Fibroblast of lung (primary cell): ENCODE results near the gene LHX2. TPM values are rescaled to one million over a fixed set of nuclear protein-coding genes. Genes with fewer than 3 reads are reported as not detected.

Experiments
- DNase-seq, 2 donors: peaks; one replicate each; pipeline versions ENCODE4 v3.0.0 to v3.0.0-alpha.2; 2010; ENCODE audit warnings: low read depth in 2 of 2
- H2AFZ ChIP-seq: 2 replicates; pipeline ENCODE4 v1.5.1; 2012; ENCODE audit warnings: low read length, control low read depth, inconsistent platforms
- H3K27ac ChIP-seq: 2 replicates; pipeline ENCODE4 v1.5.1; 2011; ENCODE audit warnings: low read length, control low read depth; ENCODE audit not compliant: insufficient read depth
- H3K27me3 ChIP-seq: 2 replicates; pipeline ENCODE4 v1.5.1; 2011; ENCODE audit warnings: mild to moderate bottlenecking, low read length; ENCODE audit not compliant: control insufficient read depth, insufficient read depth
- H3K36me3 ChIP-seq: 2 replicates; pipeline ENCODE4 v1.5.1; 2011; ENCODE audit warnings: low read length; ENCODE audit not compliant: control insufficient read depth, insufficient read depth
- H3K4me1 ChIP-seq: 2 replicates; pipeline ENCODE4 v1.5.1; 2011; ENCODE audit warnings: low read length; ENCODE audit not compliant: control insufficient read depth, insufficient read depth; ENCODE audit errors: extremely low read depth
- H3K4me2 ChIP-seq: 2 replicates; pipeline ENCODE4 v1.5.1; 2011; ENCODE audit warnings: low read length, control low read depth; ENCODE audit not compliant: insufficient read depth; ENCODE audit errors: extremely low read depth
- H3K4me3 ChIP-seq, 4 experiments: fragments of 200-600 bp in 1 of 4; sonication (generic) in 1 of 4; replicated peaks in 1 of 4; 2 replicates each; pipeline ENCODE4 v1.5.1; 2011 to 2016; ENCODE audit warnings: low read length in 4 of 4, low read depth in 3 of 4, mild to moderate bottlenecking in 3 of 4, control low read depth in 2 of 4, inconsistent platforms in 1 of 4, mixed read lengths in 1 of 4; ENCODE audit not compliant: insufficient read depth in 1 of 4; ENCODE audit errors: control extremely low read depth in 1 of 4
- H3K79me2 ChIP-seq: 2 replicates; pipeline ENCODE4 v1.5.1; 2012; ENCODE audit warnings: mild to moderate bottlenecking, low read length, inconsistent platforms; ENCODE audit not compliant: control insufficient read depth, insufficient read depth
- H3K9ac ChIP-seq: 2 replicates; pipeline ENCODE4 v1.5.1; 2011; ENCODE audit warnings: mild to moderate bottlenecking, low read length, control low read depth; ENCODE audit not compliant: insufficient read depth
- H3K9me3 ChIP-seq: 2 replicates; pipeline ENCODE4 v1.5.1; 2012; ENCODE audit warnings: low read depth, low read length; ENCODE audit not compliant: control insufficient read depth, insufficient read depth
- H4K20me1 ChIP-seq: 2 replicates; pipeline ENCODE4 v1.5.1; 2011; ENCODE audit warnings: low read length; ENCODE audit not compliant: control insufficient read depth, insufficient read depth; ENCODE audit errors: extremely low read depth
- CTCF ChIP-seq, 2 donors: IDR thresholded peaks in 1 of 2; conservative IDR thresholded peaks in 1 of 2; 1 replicate in 1 of 2; 2 replicates in 1 of 2; pipeline ENCODE4 v1.5.1; 2011 to 2012; ENCODE audit warnings: low read length in 2 of 2, control low read depth in 1 of 2, inconsistent platforms in 1 of 2, low read depth in 1 of 2, mild to moderate bottlenecking in 1 of 2
- EZH2 ChIP-seq: IDR thresholded peaks from 2 replicates; pipeline ENCODE4 v1.5.1; 2012; ENCODE audit warnings: low read length, control low read depth, mild to moderate bottlenecking; ENCODE audit errors: missing control alignments
- polyA plus RNA-seq, 2 donors: library from polyadenylated mRNA; depleted of rRNA in 1 of 2; stranded (reverse) in 1 of 2; unstranded in 1 of 2; fragments of >200 nt; gene quantifications; 2 replicates each; pipeline ENCODE4 v1.2.1, GENCODE V29; 2011 to 2012; ENCODE audit warnings: missing spikeins in 1 of 2
- total RNA-seq: library from RNA; depleted of rRNA; stranded (reverse); fragments of >200 nt; gene quantifications from 2 replicates; pipeline ENCODE4 v1.2.1, GENCODE V29; 2014

LHX2 gene
- total and polyA plus RNA-seq, 2 donors (not counting 1 experiment from before 2014, with no cell fraction given), result not detected

DNA sequence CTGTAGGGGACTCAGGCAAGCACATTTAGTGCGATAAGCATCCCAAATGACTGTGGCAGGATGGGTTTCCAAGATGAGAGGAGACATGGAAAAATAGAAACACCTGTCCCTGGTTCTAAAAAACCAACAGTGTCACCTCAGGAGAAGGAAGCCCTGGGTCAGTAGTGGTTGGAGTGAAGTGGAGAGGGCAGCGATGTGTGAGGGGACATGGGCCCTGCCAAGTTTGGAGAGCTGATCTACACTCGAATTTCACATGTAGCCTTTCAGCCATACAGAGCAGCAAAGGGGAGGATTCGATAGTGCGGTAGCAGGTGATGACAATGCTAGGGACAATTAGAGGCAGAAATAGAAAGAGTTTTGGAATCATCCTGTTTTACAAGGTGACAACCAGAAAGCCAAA, 32.6 kb upstream of the LHX2 start:
- Histone ChIP-seq H2AFZ (no peak overlapping the region), H3K4me2 (no peak overlapping the region), H3K4me1 (no peaks in the 10 kb centered on the region), H3K27me3 (peaks cover 13% of the 10 kb centered on the region), H4K20me1 (no peaks in the 10 kb centered on the region), H3K27ac (no peak overlapping the region), H3K4me3 (no peak overlapping the region), H3K9me3 (no peaks in the 10 kb centered on the region), H3K9ac (no peak overlapping the region), H3K79me2 (no peaks in the 10 kb centered on the region), H3K36me3 (no peaks in the 10 kb centered on the region)
- TF ChIP-seq CTCF (conservative IDR thresholded peaks at IDR 0.05 in 1 of 2, IDR thresholded peaks at IDR 0.05 in 1 of 2; ENCODE audit: low read depth in 1 of 2, low read length in 2 of 2) (no peak), EZH2 (no peak)
- no peak for DNase-seq

GRCh38 chr9:123982535-123982934, 29.0 kb upstream of the LHX2 start:
- no peaks in the 10 kb centered on the region for H3K79me2 ChIP-seq
- TF ChIP-seq CTCF (conservative IDR thresholded peaks at IDR 0.05 in 1 of 2, IDR thresholded peaks at IDR 0.05 in 1 of 2; ENCODE audit: low read depth in 1 of 2, low read length in 2 of 2), result no peak
- TF ChIP-seq EZH2, result no peak
- no peaks in the 10 kb centered on the region for H3K9me3 ChIP-seq
- no peak overlapping the region for H3K27ac ChIP-seq
- no peak overlapping the region for H3K4me3 ChIP-seq
- no peak overlapping the region for H3K4me2 ChIP-seq
- no peaks in the 10 kb centered on the region for H3K4me1 ChIP-seq
- H4K20me1 ChIP-seq, result no peaks in the 10 kb centered on the region
- no peaks in the 10 kb centered on the region for H3K36me3 ChIP-seq
- no peak for DNase-seq
- H3K27me3 ChIP-seq, result peaks cover 13% of the 10 kb centered on the region
- no peak overlapping the region for H2AFZ ChIP-seq
- no peak overlapping the region for H3K9ac ChIP-seq

DNA sequence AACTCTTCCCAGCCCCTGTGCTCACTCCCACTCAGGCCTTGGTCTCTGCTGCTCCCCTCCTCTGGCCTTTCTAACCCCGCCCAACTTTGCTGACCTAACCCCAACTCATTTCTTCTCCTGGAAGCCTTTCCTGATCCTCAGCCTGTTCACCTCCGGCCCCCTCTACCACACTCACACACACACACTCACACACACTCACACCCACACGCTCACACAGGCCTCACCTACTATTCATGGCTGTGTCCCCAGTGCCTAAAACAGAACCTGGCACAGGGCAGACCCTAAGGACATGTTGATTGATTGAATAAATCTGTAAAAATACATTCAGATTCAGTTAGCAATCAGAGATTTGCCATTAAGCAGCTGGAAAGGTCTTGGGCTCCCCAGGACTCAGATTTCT, 28.5 kb upstream of the LHX2 start:
- no peak overlapping the region for H3K27ac ChIP-seq
- no peaks in the 10 kb centered on the region for H3K9me3 ChIP-seq
- no peak for DNase-seq
- no peak overlapping the region for H3K9ac ChIP-seq
- H3K36me3 ChIP-seq, result no peaks in the 10 kb centered on the region
- no peak overlapping the region for H2AFZ ChIP-seq
- H3K4me2 ChIP-seq, result no peak overlapping the region
- H3K27me3 ChIP-seq, result peaks cover 13% of the 10 kb centered on the region
- no peaks in the 10 kb centered on the region for H3K79me2 ChIP-seq
- TF ChIP-seq CTCF (conservative IDR thresholded peaks at IDR 0.05 in 1 of 2, IDR thresholded peaks at IDR 0.05 in 1 of 2; ENCODE audit: low read depth in 1 of 2, low read length in 2 of 2) (no peak), EZH2 (no peak)
- no peaks in the 10 kb centered on the region for H4K20me1 ChIP-seq
- H3K4me3 ChIP-seq, result no peak overlapping the region
- H3K4me1 ChIP-seq, result no peaks in the 10 kb centered on the region
